GM12891 (cell line): ENCODE measurements around the gene SMYD3.

Experiments
- POLR2AphosphoS5 ChIP-seq: IDR thresholded peaks from 2 replicates; pipeline ENCODE4 v1.6.1; 2011; ENCODE audit warnings: low read depth, low read length, control low read depth
- TAF1 ChIP-seq: IDR thresholded peaks from 2 replicates; pipeline ENCODE4 v1.6.1; 2011; ENCODE audit warnings: low read depth, low read length, control low read depth

DNA sequence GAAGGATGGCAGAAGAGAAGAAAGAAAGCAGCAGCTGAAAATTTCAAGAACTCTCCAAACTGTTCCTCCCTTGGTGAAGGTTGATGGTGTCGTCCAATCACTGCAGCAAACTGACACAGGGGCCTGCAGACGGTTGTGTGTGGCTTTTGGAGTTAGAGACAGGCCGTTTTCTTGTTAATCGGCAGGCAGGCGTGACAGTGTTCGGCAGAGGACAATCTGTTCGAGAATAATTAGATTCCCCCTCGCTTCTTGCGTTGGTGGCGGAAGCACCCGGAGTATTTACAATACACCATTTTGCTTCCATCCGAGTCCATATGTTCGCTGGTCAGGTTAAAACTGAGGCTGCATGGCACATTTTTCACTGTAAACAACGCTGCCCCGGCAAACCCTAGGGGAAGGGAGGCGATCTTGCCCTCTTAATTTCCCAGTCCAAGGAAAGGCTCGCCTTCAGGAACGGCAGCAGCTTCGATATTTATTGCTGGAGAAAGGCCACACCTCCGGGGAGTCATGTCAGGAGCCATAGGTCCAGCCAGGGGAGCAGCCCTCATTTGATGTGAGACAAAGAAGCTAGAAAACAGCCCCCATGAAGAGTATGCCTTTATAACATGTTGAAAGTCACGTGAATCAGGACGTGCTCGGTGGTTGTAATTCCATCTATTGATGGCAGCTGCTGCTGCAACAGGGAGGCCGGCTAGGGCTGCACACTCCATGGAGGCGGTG is 360.1 kb downstream of the SMYD3 start:
- TF ChIP-seq TAF1 (no peak), POLR2AphosphoS5 (no peak)
